Lung (tissue), 12 donors: Measurements from ENCODE around the gene ISLR. TPM values are rescaled to one million over a fixed set of nuclear protein-coding genes. Genes with fewer than 3 reads are reported as not detected.
A peak's percentile ranks its signal among the peaks of the same experiment; 100 is the strongest.

ENCODE experiments used
- ATAC-seq: fragments of 200-7000 bp; cut with Tn5 transposase; one replicate; pipeline ENCODE4 v1.9.1; 2020; ENCODE audit warnings: moderate number of reproducible peaks; ENCODE audit not compliant: insufficient read depth, low FRiP score
- DNase-seq, 3 donors: peaks; one replicate each; pipeline ENCODE4 v3.0.0-alpha.2; 2013 to 2017
- H3K27ac ChIP-seq, 2 donors: one replicate each; pipeline ENCODE4 v1.5.1; 2013; ENCODE audit warnings: mild to moderate bottlenecking in 2 of 2, moderate library complexity in 2 of 2, control low read depth in 1 of 2, inconsistent platforms in 1 of 2, low read depth in 1 of 2, low read length in 1 of 2
- H3K27me3 ChIP-seq, 3 donors: one replicate each; pipeline ENCODE4 v1.5.1; 2013; ENCODE audit warnings: low read length in 2 of 3; ENCODE audit not compliant: control insufficient read depth in 3 of 3, insufficient read depth in 3 of 3
- H3K36me3 ChIP-seq, 4 donors: one replicate each; pipeline ENCODE4 v1.5.1; 2013; ENCODE audit warnings: low read length in 4 of 4, mild to moderate bottlenecking in 1 of 4, moderate library complexity in 1 of 4; ENCODE audit not compliant: control insufficient read depth in 4 of 4, insufficient read depth in 4 of 4
- H3K4me1 ChIP-seq, 5 donors: one replicate each; pipeline ENCODE4 v1.5.1; 2013; ENCODE audit warnings: low read length in 5 of 5, mild to moderate bottlenecking in 2 of 5, moderate library complexity in 1 of 5; ENCODE audit not compliant: control insufficient read depth in 5 of 5, insufficient read depth in 5 of 5
- H3K4me3 ChIP-seq: one replicate; pipeline ENCODE4 v1.5.1; 2013; ENCODE audit warnings: mild to moderate bottlenecking, control low read depth, moderate library complexity
- H3K9ac ChIP-seq, 2 donors: one replicate each; pipeline ENCODE4 v1.5.1; 2013; ENCODE audit warnings: low read length in 2 of 2, control low read depth in 1 of 2; ENCODE audit not compliant: insufficient read depth in 1 of 2
- H3K9me3 ChIP-seq, 4 donors: one replicate each; pipeline ENCODE4 v1.5.1; 2013; ENCODE audit warnings: low read length in 3 of 4, mild to moderate bottlenecking in 1 of 4, moderate library complexity in 1 of 4; ENCODE audit not compliant: control insufficient read depth in 4 of 4, insufficient read depth in 3 of 4
- CTCF ChIP-seq: IDR thresholded peaks from 2 replicates; pipeline ENCODE4 v1.5.1; 2012; ENCODE audit warnings: mild to moderate bottlenecking; ENCODE audit errors: control extremely low read depth, extremely low read depth
- WGBS, 2 donors: extraction: QIAGEN DNeasy Blood & Tissue Kit; methylation state at CpG; one replicate each; pipeline ENCODE4 v1.1.7; 2013; 5-methylcytosine and 5-hydroxymethylcytosine counted together
- polyA plus RNA-seq, 2 donors: library from polyadenylated mRNA; stranded (reverse); fragments of 200-250 nt; gene quantifications; one replicate each; pipeline ENCODE4 v1.2.1, GENCODE V29; 2013
- total RNA-seq, 2 donors: library from RNA; depleted of rRNA in 1 of 2; stranded (reverse); fragments of >200 nt in 1 of 2; gene quantifications; one replicate each; pipeline ENCODE4 v1.2.1, GENCODE V29; 2014 to 2021
- donor health status: control.
- donor health status: control.
- donor health status: Bipolar disorder and iron deficiency.
- donor health status: healthy.
- donor health status: DM: yes; HTN: yes; CAD: no.

Gene ISLR
- total and polyA plus RNA-seq, 4 donors: 2.8 to 30.4 (median 14.2) TPM

GRCh38 chr15:74200871-74201419 is 27.4 kb downstream of the ISLR start:
- Histone ChIP-seq H3K4me3 (no peak overlapping the region), H3K27me3 (no peaks in the 10 kb centered on the region), H3K9ac (no peak overlapping the region), H3K36me3 (no peaks in the 10 kb centered on the region), H3K27ac (no peak overlapping the region), H3K4me1 (peaks cover 4 to 54% (median 13%) of the 10 kb centered on the region in 5 donors), H3K9me3 (no peaks in the 10 kb centered on the region)
- no peak for ATAC-seq
- TF ChIP-seq CTCF: no peak
- WGBS, 2 donors: 87 to 89% methylated on average over 8 of the region's 8 CpGs
- no peak for DNase-seq

- Histone ChIP-seq H3K4me3 (no peak overlapping the region), H3K9ac (no peak overlapping the region), H3K4me1 (peaks cover 0 to 49% (median 6%) of the 10 kb centered on the region in 5 donors), H3K9me3 (no peaks in the 10 kb centered on the region), H3K27ac (no peak overlapping the region), H3K27me3 (no peaks in the 10 kb centered on the region), H3K36me3 (no peaks in the 10 kb centered on the region)
- 63 to 64% methylated on average over 7 of the region's 7 CpGs for WGBS, 2 donors
- ATAC-seq (no peak), DNase-seq (no peak)
- no peak for TF ChIP-seq CTCF
Observed at GRCh38 chr15:74201710-74202420, 28.4 kb downstream of the ISLR start.

- Histone ChIP-seq H3K36me3 (no peaks in the 10 kb centered on the region), H3K9me3 (no peaks in the 10 kb centered on the region), H3K27me3 (no peaks in the 10 kb centered on the region), H3K4me3 (no peak within 1 kb of the TSS), H3K9ac (no peak within 1 kb of the TSS), H3K27ac (no peak within 1 kb of the TSS), H3K4me1 (peaks cover 0 to 56% (median 6%) of the 10 kb centered on the region in 5 donors)
- no peak for TF ChIP-seq CTCF
- WGBS, 2 donors: 55 to 58% methylated on average over 23 to 26 of the region's 26 CpGs
- DNase-seq (peak; percentile 60 to 68 (median 64)), ATAC-seq (no peak)
Observed at GRCh38 chr15:74202452-74203401, 29.2 kb downstream of the ISLR start, which contains the start of gene STRA6. TSS of gene STRA6 (minus strand) at chr15:74202787. CDS start at chr15:74202267, 520 bp downstream.
